SU-DHL-6 (cell line): Measurements from ENCODE around the gene DDX46.

Experiments
- H2AFZ ChIP-seq: fragments of 200-600 bp; sonication (generic); 2 replicates; pipeline ENCODE4 v1.6.1; 2014; ENCODE audit warnings: low read depth, mild to moderate bottlenecking, moderate library complexity, mixed read lengths, antibody characterized with exemption, low read length; ENCODE audit not compliant: severe bottlenecking
- H3F3A ChIP-seq: fragments of 200-600 bp; shearing (Covaris generic); 2 replicates; pipeline ENCODE4 v1.6.0; 2016; ENCODE audit warnings: antibody characterized with exemption, mild to moderate bottlenecking; ENCODE audit not compliant: insufficient read depth
- H3K27ac ChIP-seq: fragments of 200-600 bp; sonication (generic); 2 replicates; pipeline ENCODE4 v1.5.1; 2016; ENCODE audit warnings: low read depth, mild to moderate bottlenecking, low read length, moderate library complexity, mixed read lengths
- H3K27me3 ChIP-seq: fragments of 200-600 bp; sonication (generic), shearing (Covaris generic); 2 replicates; pipeline ENCODE4 v1.6.0; 2014; ENCODE audit warnings: mild to moderate bottlenecking, low read length
- H3K36me3 ChIP-seq: fragments of 200-600 bp; sonication (generic); 2 replicates; pipeline ENCODE4 v1.6.1; 2014; ENCODE audit warnings: mild to moderate bottlenecking, low read length, mixed read lengths
- H3K4me2 ChIP-seq: fragments of 300-600, 200-600 bp; shearing (Covaris generic), sonication (generic); 2 replicates; pipeline ENCODE4 v1.6.0; 2014; ENCODE audit warnings: low read length, low read depth, mild to moderate bottlenecking; ENCODE audit not compliant: poor library complexity, severe bottlenecking
- H3K4me3 ChIP-seq: fragments of 200-600 bp; sonication (generic); 2 replicates; pipeline ENCODE4 v1.5.1; 2014; ENCODE audit warnings: antibody characterized with exemption, low read length, mild to moderate bottlenecking, mixed read lengths; ENCODE audit not compliant: insufficient read depth, poor library complexity, severe bottlenecking
- H3K79me2 ChIP-seq: fragments of 200-600 bp; sonication (generic); 2 replicates; pipeline ENCODE4 v1.6.1; 2014; ENCODE audit warnings: mild to moderate bottlenecking, low read length, moderate library complexity; ENCODE audit not compliant: insufficient read depth
- H3K9ac ChIP-seq: fragments of 200-600 bp; sonication (generic); 2 replicates; pipeline ENCODE4 v1.7.0; 2014; ENCODE audit warnings: mild to moderate bottlenecking, low read length
- H3K9me2 ChIP-seq: fragments of 200-600 bp; sonication (generic); replicated peaks from 2 replicates; pipeline ENCODE4 v1.6.1; 2014; ENCODE audit warnings: low read length; ENCODE audit not compliant: insufficient read depth
- H3K9me3 ChIP-seq: fragments of 200-600 bp; sonication (generic); 2 replicates; pipeline ENCODE4 v1.6.1; 2014; ENCODE audit warnings: low read length, mixed read lengths; ENCODE audit not compliant: insufficient read depth
- H4K20me1 ChIP-seq: fragments of 200-600 bp; sonication (generic); 2 replicates; pipeline ENCODE4 v1.6.1; 2014; ENCODE audit warnings: low read depth, mild to moderate bottlenecking, antibody characterized with exemption, low read length, moderate library complexity, mixed read lengths
- CTCF ChIP-seq: fragments of 200-600 bp; sonication (generic); IDR thresholded peaks from one replicate; pipeline ENCODE4 v1.5.1; 2017; ENCODE audit warnings: antibody characterized with exemption, mild to moderate bottlenecking, low read length, moderate library complexity; ENCODE audit not compliant: insufficient read depth, poor library complexity, severe bottlenecking
- EZH2phosphoT487 ChIP-seq: fragments of 200-600 bp; sonication (generic), shearing (Covaris generic); conservative IDR thresholded peaks from 2 replicates; pipeline ENCODE4 v1.6.1; 2018; ENCODE audit warnings: mild to moderate bottlenecking, antibody characterized with exemption, low read length, moderate library complexity, mixed read lengths

The DDX46 gene

GRCh38 chr5:134736173-134736812 is 22.3 kb upstream of the DDX46 start:
- Histone ChIP-seq H3K9ac (0 out of 2 replicates have a peak overlapping the region, but pooled peaks have one; percentile 3), H3K27ac (peak overlapping the region; percentile 84), H3K4me3 (no peak overlapping the region), H3K79me2 (peaks cover 29% of the 10 kb centered on the region), H3K36me3 (no peaks in the 10 kb centered on the region), H3K27me3 (no peaks in the 10 kb centered on the region), H4K20me1 (0 out of 2 replicates have a peak, but pooled peaks cover 7% of the 10 kb centered on the region), H3K4me2 (peak overlapping the region; percentile 48), H3F3A (peaks cover 24% of the 10 kb centered on the region), H3K9me3 (no peaks in the 10 kb centered on the region), H3K9me2 (no peaks in the 10 kb centered on the region), H2AFZ (peak overlapping the region; percentile 89)
- no peak for TF ChIP-seq CTCF
- TF ChIP-seq EZH2phosphoT487 = no peak

- TF ChIP-seq CTCF (peak; percentile 86), EZH2phosphoT487 (no peak)
- H3K27ac ChIP-seq = peak within 1 kb of the TSS; percentile 39
Observed at GRCh38 chr5:134738133-134738962, 20.2 kb upstream of the DDX46 start, which contains the start of gene CAMLG. TSS of gene CAMLG (plus strand) at chr5:134738548. CDS start at chr5:134738621, 73 bp downstream.

GRCh38 chr5:134738963-134739661 is 19.5 kb upstream of the DDX46 start:
- H3K27ac ChIP-seq = peak overlapping the region; percentile 39
- H3K27me3 ChIP-seq = no peaks in the 10 kb centered on the region
- 0 out of 2 replicates have a peak, but pooled peaks cover 7% of the 10 kb centered on the region for H4K20me1 ChIP-seq
- peaks cover 14% of the 10 kb centered on the region for H3F3A ChIP-seq
- H3K9me2 ChIP-seq = no peaks in the 10 kb centered on the region
- peak overlapping the region; percentile 73 for H3K9ac ChIP-seq
- H2AFZ ChIP-seq = peak overlapping the region; percentile 54
- H3K4me3 ChIP-seq = peak overlapping the region; percentile 73
- H3K79me2 ChIP-seq = peaks cover 55% of the 10 kb centered on the region
- H3K4me2 ChIP-seq = peak overlapping the region; percentile 66
- peaks cover 10% of the 10 kb centered on the region; the same call in 1 of the 2 replicates for H3K36me3 ChIP-seq
- no peak for TF ChIP-seq EZH2phosphoT487
- peak; percentile 48 for TF ChIP-seq CTCF
- H3K9me3 ChIP-seq = no peaks in the 10 kb centered on the region

More at GRCh38 chr5:134738133-134738962, 20.2 kb upstream of the DDX46 start, which contains the start of gene CAMLG:
- H3F3A ChIP-seq = peaks cover 14% of the 10 kb centered on the region
- H3K9ac ChIP-seq = peak within 1 kb of the TSS; percentile 73
- H3K4me2 ChIP-seq = peak within 1 kb of the TSS; percentile 66
- H2AFZ ChIP-seq = peak within 1 kb of the TSS; percentile 98
- no peaks in the 10 kb centered on the region for H3K27me3 ChIP-seq
- no peaks in the 10 kb centered on the region for H3K9me2 ChIP-seq
- peak within 1 kb of the TSS; percentile 73 for H3K4me3 ChIP-seq
- H3K36me3 ChIP-seq = 0 out of 2 replicates have a peak, but pooled peaks cover 6% of the 10 kb centered on the region
- no peaks in the 10 kb centered on the region for H3K9me3 ChIP-seq
- 0 out of 2 replicates have a peak, but pooled peaks cover 7% of the 10 kb centered on the region for H4K20me1 ChIP-seq
- H3K79me2 ChIP-seq = peaks cover 48% of the 10 kb centered on the region
